Activated T-helper 17 cell treated with anti-CD3 and anti-CD28 coated beads, Interleukin-2, amount 50 U/mL, for 72 hours (primary cell): ENCODE results near the gene SELENOV. TPM values are rescaled to one million over a fixed set of nuclear protein-coding genes. Genes with fewer than 3 reads are reported as not detected.

Experiments used
- ATAC-seq: fragments of 150-1000 bp; cut with Tn5 transposase; replicated peaks from 2 replicates; pipeline ENCODE4 v1.10.0; 2021; ENCODE audit warnings: mild to moderate bottlenecking, moderate library complexity
- H3K27ac Mint-ChIP-seq: one replicate; pipeline ENCODE4 v1.8.0; 2022; ENCODE audit warnings: mixed read lengths
- H3K27me3 Mint-ChIP-seq: one replicate; pipeline ENCODE4 v1.8.0; 2022; ENCODE audit warnings: mixed read lengths
- H3K36me3 Mint-ChIP-seq: one replicate; pipeline ENCODE4 v1.8.0; 2022; ENCODE audit warnings: low read depth, mild to moderate bottlenecking, mixed read lengths
- H3K4me1 Mint-ChIP-seq: one replicate; pipeline ENCODE4 v1.8.0; 2022; ENCODE audit warnings: mixed read lengths
- H3K4me3 Mint-ChIP-seq: one replicate; pipeline ENCODE4 v1.8.0; 2022; ENCODE audit warnings: mild to moderate bottlenecking, mixed read lengths
- H3K9me3 Mint-ChIP-seq: one replicate; pipeline ENCODE4 v1.8.0; 2022; ENCODE audit warnings: mixed read lengths
- total RNA-seq, 2 donors: library from RNA; stranded (reverse); gene quantifications; one replicate each; pipeline ENCODE4 v1.2.3, GENCODE V29; 2022

SELENOV gene
- total RNA-seq, 2 donors from 2014 or later: not detected

- H3K4me3 Mint-ChIP-seq: no peak overlapping the region
- H3K27ac Mint-ChIP-seq: no peak overlapping the region
- peaks cover 49% of the 10 kb centered on the region for H3K27me3 Mint-ChIP-seq
- H3K36me3 Mint-ChIP-seq: no peaks in the 10 kb centered on the region
- H3K4me1 Mint-ChIP-seq: peaks cover 9% of the 10 kb centered on the region
- ATAC-seq: no peak
- H3K9me3 Mint-ChIP-seq: no peaks in the 10 kb centered on the region
Observed at GRCh38 chr19:39501340-39501739, 13.6 kb upstream of the SELENOV start.

- peak; percentile 63 for ATAC-seq
- Mint-ChIP-seq H3K4me3 (peak overlapping the region; percentile 12), H3K27ac (no peak overlapping the region), H3K27me3 (peaks cover 52% of the 10 kb centered on the region), H3K9me3 (no peaks in the 10 kb centered on the region), H3K4me1 (peaks cover 13% of the 10 kb centered on the region), H3K36me3 (peaks cover 3% of the 10 kb centered on the region)
Observed at GRCh38 chr19:39502640-39503417, 12.1 kb upstream of the SELENOV start.

GRCh38 chr19:39506598-39506943 lies 8.4 kb upstream of the SELENOV start:
- H3K36me3 Mint-ChIP-seq: peaks cover 7% of the 10 kb centered on the region
- H3K4me3 Mint-ChIP-seq: peak overlapping the region; percentile 69
- peaks cover 12% of the 10 kb centered on the region for H3K4me1 Mint-ChIP-seq
- H3K27me3 Mint-ChIP-seq: peaks cover 34% of the 10 kb centered on the region
- H3K9me3 Mint-ChIP-seq: no peaks in the 10 kb centered on the region
- ATAC-seq: no peak
- H3K27ac Mint-ChIP-seq: no peak overlapping the region

- peaks cover 12% of the 10 kb centered on the region for H3K4me1 Mint-ChIP-seq
- H3K27me3 Mint-ChIP-seq: peaks cover 32% of the 10 kb centered on the region
- H3K27ac Mint-ChIP-seq: no peak overlapping the region
- ATAC-seq: peak; percentile 81
- peaks cover 7% of the 10 kb centered on the region for H3K36me3 Mint-ChIP-seq
- peak overlapping the region; percentile 69 for H3K4me3 Mint-ChIP-seq
- H3K9me3 Mint-ChIP-seq: no peaks in the 10 kb centered on the region
Observed at GRCh38 chr19:39506944-39507714, 7.8 kb upstream of the SELENOV start.

- no peak for ATAC-seq
Observed at GRCh38 chr19:39507715-39508364, 7.1 kb upstream of the SELENOV start.

GRCh38 chr19:39508629-39509028 lies 6.3 kb upstream of the SELENOV start:
- ATAC-seq: no peak
- no peaks in the 10 kb centered on the region for H3K9me3 Mint-ChIP-seq
- no peak overlapping the region for H3K4me3 Mint-ChIP-seq
- H3K27ac Mint-ChIP-seq: no peak overlapping the region
- peaks cover 37% of the 10 kb centered on the region for H3K27me3 Mint-ChIP-seq
- peaks cover 12% of the 10 kb centered on the region for H3K4me1 Mint-ChIP-seq
- peaks cover 7% of the 10 kb centered on the region for H3K36me3 Mint-ChIP-seq

More at GRCh38 chr19:39507715-39508364, 7.1 kb upstream of the SELENOV start:
- Mint-ChIP-seq H3K9me3 (no peaks in the 10 kb centered on the region), H3K27me3 (peaks cover 33% of the 10 kb centered on the region), H3K27ac (no peak overlapping the region), H3K36me3 (peaks cover 7% of the 10 kb centered on the region), H3K4me3 (peak overlapping the region; percentile 69), H3K4me1 (peaks cover 12% of the 10 kb centered on the region)

GRCh38 chr19:39509233-39509632 lies 5.7 kb upstream of the SELENOV start:
- H3K4me1 Mint-ChIP-seq: peaks cover 12% of the 10 kb centered on the region
- H3K9me3 Mint-ChIP-seq: no peaks in the 10 kb centered on the region
- no peak overlapping the region for H3K4me3 Mint-ChIP-seq
- H3K27me3 Mint-ChIP-seq: peaks cover 37% of the 10 kb centered on the region
- no peak for ATAC-seq
- peaks cover 7% of the 10 kb centered on the region for H3K36me3 Mint-ChIP-seq
- no peak overlapping the region for H3K27ac Mint-ChIP-seq

GRCh38 chr19:39512988-39513387 lies 2.0 kb upstream of the SELENOV start:
- no peak for ATAC-seq
- Mint-ChIP-seq H3K36me3 (peaks cover 8% of the 10 kb centered on the region), H3K4me1 (peaks cover 13% of the 10 kb centered on the region), H3K4me3 (no peak overlapping the region), H3K9me3 (no peaks in the 10 kb centered on the region), H3K27ac (no peak overlapping the region), H3K27me3 (peaks cover 38% of the 10 kb centered on the region)

- Mint-ChIP-seq H3K4me1 (peaks cover 9% of the 10 kb centered on the region), H3K9me3 (no peaks in the 10 kb centered on the region), H3K27me3 (peaks cover 36% of the 10 kb centered on the region), H3K27ac (no peak overlapping the region), H3K4me3 (peak overlapping the region; percentile 70), H3K36me3 (peaks cover 6% of the 10 kb centered on the region)
- ATAC-seq: peak; percentile 18
Observed at GRCh38 chr19:39515551-39516191, 732 bp downstream of the SELENOV start.

GRCh38 chr19:39516270-39516669 lies 1.3 kb downstream of the SELENOV start:
- Mint-ChIP-seq H3K4me1 (peaks cover 9% of the 10 kb centered on the region), H3K36me3 (peaks cover 6% of the 10 kb centered on the region), H3K27me3 (peaks cover 36% of the 10 kb centered on the region), H3K9me3 (no peaks in the 10 kb centered on the region), H3K27ac (no peak overlapping the region), H3K4me3 (peak overlapping the region; percentile 70)
- no peak for ATAC-seq

GRCh38 chr19:39517432-39517831 lies 2.5 kb downstream of the SELENOV start:
- peaks cover 6% of the 10 kb centered on the region for H3K36me3 Mint-ChIP-seq
- no peak overlapping the region for H3K27ac Mint-ChIP-seq
- no peak for ATAC-seq
- H3K4me3 Mint-ChIP-seq: no peak overlapping the region
- H3K27me3 Mint-ChIP-seq: peaks cover 36% of the 10 kb centered on the region
- no peaks in the 10 kb centered on the region for H3K9me3 Mint-ChIP-seq
- peaks cover 9% of the 10 kb centered on the region for H3K4me1 Mint-ChIP-seq

GRCh38 chr19:39518458-39518857 lies 3.5 kb downstream of the SELENOV start:
- Mint-ChIP-seq H3K4me1 (peaks cover 9% of the 10 kb centered on the region), H3K36me3 (peaks cover 6% of the 10 kb centered on the region), H3K9me3 (no peaks in the 10 kb centered on the region), H3K27ac (no peak overlapping the region), H3K27me3 (peaks cover 32% of the 10 kb centered on the region), H3K4me3 (no peak overlapping the region)
- no peak for ATAC-seq

- H3K27me3 Mint-ChIP-seq: peaks cover 27% of the 10 kb centered on the region
- no peak overlapping the region for H3K4me3 Mint-ChIP-seq
- H3K9me3 Mint-ChIP-seq: no peaks in the 10 kb centered on the region
- ATAC-seq: no peak
- H3K27ac Mint-ChIP-seq: no peak overlapping the region
- H3K4me1 Mint-ChIP-seq: peaks cover 9% of the 10 kb centered on the region
- peaks cover 6% of the 10 kb centered on the region for H3K36me3 Mint-ChIP-seq
Observed at GRCh38 chr19:39518975-39519374, 4.0 kb downstream of the SELENOV start.
